Posterior vena cava (tissue), 2 donors: ENCODE data around the gene TMEM184B. TPM values are rescaled to one million over a fixed set of nuclear protein-coding genes. Genes with fewer than 3 reads are reported as not detected.
A peak's percentile ranks its signal among the peaks of the same experiment; 100 is the strongest.

Experiments used
- DNase-seq: peaks from one replicate; pipeline ENCODE4 v3.0.0-alpha.2; 2020; ENCODE audit warnings: low spot score
- intact Hi-C, 2 donors: fragments of 100-400 bp; cut with DNase I; formaldehyde crosslinking; loops; one replicate each; pipeline versions ENCODE4 v1.14.1 to v1.14.2; 2022 to 2023
- total RNA-seq, 2 donors: library from RNA; stranded (reverse); fragmentation: NEBNext Ultra II Directional; extraction: Animal tissue kit (Norgen Biotek cat#: 25700); gene quantifications; one replicate each; pipeline ENCODE4 v1.2.1, GENCODE V29; 2021
- donor health status: DM: yes; HTN: yes; CAD: no.
- donor health status: DM: yes; HTN: yes; CAD: no.

TMEM184B gene
- total RNA-seq, 2 donors from 2014 or later: 42.9 to 49.7 TPM

GRCh38 chr22:38218661-38219622 is 53.9 kb downstream of the TMEM184B start:
- DNase-seq: peak; percentile 95
- intact Hi-C loops: no loop called here

- intact Hi-C loops: no loop called here
- DNase-seq: no peak
Observed at GRCh38 chr22:38215156-38216038, 57.4 kb downstream of the TMEM184B start.

- intact Hi-C loops: no loop called here
- peak; percentile 88 for DNase-seq
Observed at GRCh38 chr22:38214302-38215056, 58.3 kb downstream of the TMEM184B start.

GRCh38 chr22:38213990-38214301 is 58.9 kb downstream of the TMEM184B start:
- DNase-seq: no peak
- intact Hi-C loops: no loop called here

GRCh38 chr22:38213319-38213989 is 59.4 kb downstream of the TMEM184B start:
- DNase-seq: no peak
- intact Hi-C loops: no loop called here

GRCh38 chr22:38212442-38212841 is 60.4 kb downstream of the TMEM184B start:
- intact Hi-C loops: loop anchor here in 1 of 2 donors (1.0 kb wide), 1 partner anchor 24 kb away; no protein-coding TSS in a partner anchor
- no peak for DNase-seq

- intact Hi-C loops: no loop called here
- DNase-seq: no peak
Observed at GRCh38 chr22:38211556-38211955, 61.3 kb downstream of the TMEM184B start.

GRCh38 chr22:38208551-38208968 is 64.2 kb downstream of the TMEM184B start:
- intact Hi-C loops: loop anchor here in 1 of 2 donors (10.0 kb wide), 1 partner anchor 106 kb away; the partner anchor contains the start of gene CSNK1E
- DNase-seq: no peak

- intact Hi-C loops: loop anchor here in 1 of 2 donors (10.0 kb wide), 1 partner anchor 107 kb away; the partner anchor contains the start of gene CSNK1E
Observed at GRCh38 chr22:38207898-38208432, 64.8 kb downstream of the TMEM184B start.

GRCh38 chr22:38205261-38206128 is 67.3 kb downstream of the TMEM184B start:
- DNase-seq: peak; percentile 96
- intact Hi-C loops: loop anchor here in 1 of 2 donors (10.0 kb wide), 1 partner anchor 109 kb away; the partner anchor contains the start of gene CSNK1E

More at GRCh38 chr22:38207898-38208432, 64.8 kb downstream of the TMEM184B start:
- no peak for DNase-seq

GRCh38 chr22:38204784-38205183 is 68.0 kb downstream of the TMEM184B start:
- no peak for DNase-seq
- intact Hi-C loops: loop anchor here in 1 of 2 donors (5.0 to 10.0 kb wide), 2 partner anchors 92 to 110 kb away; partner anchors contain the start of genes BAIAP2L2 and CSNK1E

- intact Hi-C loops: loop anchor here in 1 of 2 donors (5.0 to 10.0 kb wide), 2 partner anchors 92 to 111 kb away; partner anchors contain the start of genes BAIAP2L2 and CSNK1E
- DNase-seq: no peak
Observed at GRCh38 chr22:38203855-38204514, 68.8 kb downstream of the TMEM184B start.

GRCh38 chr22:38203090-38203810 is 69.6 kb downstream of the TMEM184B start:
- no peak for DNase-seq
- intact Hi-C loops: loop anchor here in 1 of 2 donors (5.0 to 10.0 kb wide), 2 partner anchors 91 to 112 kb away; partner anchors contain the start of genes BAIAP2L2 and CSNK1E

GRCh38 chr22:38202437-38203089 is 70.2 kb downstream of the TMEM184B start:
- intact Hi-C loops: loop anchor here in 1 of 2 donors (5.0 to 10.0 kb wide), 2 partner anchors 90 to 112 kb away; partner anchors contain the start of genes BAIAP2L2 and CSNK1E
- DNase-seq: peak; percentile 97
